ENCODE results near the gene TMEM179.

GRCh38 chr14:104643306-104643705 is 38.7 kb upstream of the TMEM179 start:
- no peak for TF ChIP-seq SIN3A (IDR thresholded peaks at IDR 0.05; ENCODE audit: borderline replicate concordance, insufficient read depth, low read length)
- TF ChIP-seq TAF1 (IDR thresholded peaks at IDR 0.05; ENCODE audit: borderline replicate concordance, insufficient read depth, low read length): no peak
- no peak for TF ChIP-seq POLR2AphosphoS5 (IDR thresholded peaks at IDR 0.05; ENCODE audit: low read depth, low read length)
- no peak for TF ChIP-seq REST (IDR thresholded peaks at IDR 0.05; ENCODE audit: insufficient read depth in 1 of 2, low read depth in 2 of 2, low read length in 2 of 2)
